ENCODE results near the gene PRND.
"Not testable (repeated sequence)": the region's sequence is repeated elsewhere in the genome, so short reads cannot be mapped to it uniquely, and the experiment has no call there.

Gene PRND

GRCh38 chr20:4721719-4722118, at the start of gene PRND:
Gene PRND (plus strand): TSS chr20:4721909. CDS start chr20:4724552, 2,643 bp downstream.
- no peak for DNase-seq

DNA sequence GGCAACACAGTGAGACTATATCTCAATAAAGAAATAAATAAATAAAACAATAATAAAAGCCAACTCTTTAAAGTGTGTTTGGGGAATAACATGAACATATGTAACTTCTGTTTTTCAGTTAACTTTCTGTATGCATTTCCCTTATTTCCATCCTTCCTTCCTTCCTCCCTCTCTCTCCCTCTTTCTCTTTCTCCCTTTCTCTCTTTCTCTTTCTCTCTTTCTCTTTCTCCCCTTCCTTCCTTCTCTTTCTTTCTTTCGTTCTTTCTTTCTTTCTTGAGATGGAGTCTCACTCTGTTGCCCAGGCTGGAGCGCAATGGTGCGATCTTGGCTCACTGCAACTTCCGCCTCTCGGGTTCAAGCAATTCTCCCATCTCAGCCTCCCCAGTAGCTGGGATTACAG, 48.8 kb upstream of the PRND start:
- no peak for DNase-seq

DNA sequence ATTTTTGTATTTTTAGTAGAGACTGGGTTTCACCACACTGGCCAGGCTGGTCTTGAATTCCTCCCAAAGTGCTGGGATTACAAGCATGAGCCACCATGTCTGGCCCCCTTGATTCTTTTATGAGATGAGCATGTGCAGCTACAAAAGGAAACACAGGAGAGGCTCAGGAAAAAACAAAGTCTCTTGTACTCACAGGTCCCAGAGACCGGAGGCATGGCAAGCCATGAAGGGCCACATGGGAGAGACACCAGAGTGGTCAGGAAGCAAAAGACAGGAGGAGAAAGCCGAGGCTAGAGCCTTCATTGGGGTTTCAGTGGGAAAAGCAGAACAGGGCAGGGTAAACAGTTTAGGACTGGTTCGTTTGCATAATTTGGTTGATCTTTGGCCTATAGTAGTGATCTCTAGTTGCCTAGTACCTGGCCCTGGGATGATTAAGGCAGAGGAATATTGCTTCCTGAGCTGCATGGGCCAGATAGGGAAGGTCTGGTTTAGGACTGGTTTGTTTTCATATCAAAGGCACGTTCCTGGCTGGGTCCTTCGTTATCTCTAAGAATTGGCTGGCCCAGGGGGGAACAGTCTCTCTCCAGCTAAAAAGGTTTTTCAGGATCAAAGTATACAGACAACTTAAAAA, 48.2 kb upstream of the PRND start:
- DNase-seq = no peak

GRCh38 chr20:4674672-4675071, 47.0 kb upstream of the PRND start:
- DNase-seq = no peak

GRCh38 chr20:4677846-4678245, 43.9 kb upstream of the PRND start:
- no peak for DNase-seq

DNA sequence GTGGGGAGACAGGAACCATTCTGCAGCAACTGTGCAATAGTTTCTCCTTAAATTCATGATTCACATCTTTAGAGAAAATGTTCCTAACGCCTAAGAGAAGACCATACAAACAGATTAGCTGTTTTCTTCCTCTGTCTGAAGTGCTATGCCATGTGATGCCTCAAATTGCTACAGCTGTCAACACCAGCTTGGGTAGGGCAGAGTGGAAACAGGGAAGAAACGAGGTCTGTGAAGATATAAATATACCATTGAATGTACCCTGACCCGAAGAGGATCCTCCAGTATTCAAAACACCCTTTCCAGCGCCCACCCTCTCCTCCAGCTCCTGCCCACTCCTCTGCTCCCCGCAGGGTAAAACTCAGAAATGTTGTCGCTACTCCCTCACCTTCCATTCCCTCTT, 40.3 kb upstream of the PRND start:
- DNase-seq = no peak

GRCh38 chr20:4681991-4682401, 39.7 kb upstream of the PRND start:
- no peak for DNase-seq

- no peak for DNase-seq
Observed at GRCh38 chr20:4682682-4683081, 39.0 kb upstream of the PRND start.

DNA sequence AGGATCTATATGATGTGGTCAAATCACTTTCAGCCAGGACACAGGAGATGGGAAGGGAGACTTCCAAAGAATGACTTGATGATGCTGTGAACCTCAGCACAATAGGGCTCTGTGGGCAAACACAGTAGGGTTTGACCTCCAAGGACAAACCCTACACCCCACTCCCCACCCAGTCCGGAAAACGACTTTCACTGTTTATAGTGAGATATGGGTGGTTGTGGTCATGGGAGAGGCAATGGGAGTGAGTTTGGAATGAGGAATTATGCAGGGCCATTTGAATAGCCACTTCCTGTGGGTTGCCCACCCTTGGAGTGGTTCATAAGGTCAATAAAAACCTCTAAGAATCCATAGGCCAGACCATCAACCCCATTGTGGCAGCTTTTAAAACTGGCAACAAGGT, 38.4 kb upstream of the PRND start:
- no peak for DNase-seq

DNA sequence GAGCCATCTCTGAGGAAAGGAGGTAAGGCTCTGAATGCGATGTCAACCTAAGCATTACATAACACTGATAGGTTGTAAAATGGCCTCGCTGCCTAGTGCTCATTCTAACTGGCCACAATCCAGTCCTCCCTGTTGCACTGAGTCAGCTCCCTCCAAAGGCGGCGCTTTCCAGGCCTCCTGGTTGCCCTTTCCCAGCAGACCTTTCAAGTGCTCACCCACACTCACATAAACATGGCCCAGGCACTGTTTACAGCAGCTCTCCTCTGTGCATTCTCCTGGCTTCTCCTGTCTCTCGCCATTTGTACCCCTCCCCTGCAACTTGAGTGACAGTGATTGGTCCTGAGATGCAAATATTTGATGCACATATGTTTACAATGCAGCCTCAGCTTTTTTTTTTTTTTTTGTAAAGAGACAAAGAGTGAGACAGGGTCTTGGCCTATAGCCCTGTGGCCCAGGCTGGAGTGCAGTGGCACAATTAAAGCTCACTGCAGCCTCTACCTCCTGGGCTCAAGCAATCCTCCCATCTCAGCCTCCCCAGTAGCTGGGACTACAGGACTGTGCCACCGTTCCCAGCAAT, 36.8 kb upstream of the PRND start:
- no peak for DNase-seq

DNA sequence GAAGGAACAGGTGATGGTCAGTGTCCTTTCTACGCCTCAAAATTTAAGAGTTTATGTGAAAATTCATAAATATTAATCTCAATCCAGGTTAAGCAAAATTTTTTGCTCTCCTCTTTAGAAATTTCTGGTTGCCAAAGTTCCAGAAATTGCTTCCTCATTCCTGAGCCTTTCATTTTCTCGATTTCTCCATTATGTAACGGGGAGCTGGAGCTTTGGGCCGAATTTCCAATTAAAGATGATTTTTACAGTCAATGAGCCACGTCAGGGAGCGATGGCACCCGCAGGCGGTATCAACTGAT, 35.8 kb upstream of the PRND start:
- no peak for DNase-seq

DNA sequence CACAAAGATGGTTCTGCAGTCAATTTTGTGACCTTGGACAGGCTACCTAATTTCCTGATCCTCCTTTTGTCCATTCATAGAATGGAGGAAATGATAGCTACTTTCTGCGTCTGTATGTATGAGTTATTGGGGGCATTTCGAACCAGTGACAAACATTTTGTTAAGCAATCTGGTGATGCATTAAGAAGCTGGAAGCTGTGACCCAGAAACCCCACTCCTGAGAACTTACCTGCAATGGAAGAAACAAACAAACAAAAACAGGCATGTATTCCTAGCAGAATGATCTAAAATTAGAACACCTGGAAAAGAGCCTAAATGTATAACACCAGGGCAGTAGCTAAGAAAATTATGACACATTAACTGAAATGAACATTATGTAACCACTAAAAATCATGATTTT, 33.4 kb upstream of the PRND start:
- DNase-seq = no peak

- DNase-seq = no peak
Observed at GRCh38 chr20:4689220-4689619, 32.5 kb upstream of the PRND start.

DNA sequence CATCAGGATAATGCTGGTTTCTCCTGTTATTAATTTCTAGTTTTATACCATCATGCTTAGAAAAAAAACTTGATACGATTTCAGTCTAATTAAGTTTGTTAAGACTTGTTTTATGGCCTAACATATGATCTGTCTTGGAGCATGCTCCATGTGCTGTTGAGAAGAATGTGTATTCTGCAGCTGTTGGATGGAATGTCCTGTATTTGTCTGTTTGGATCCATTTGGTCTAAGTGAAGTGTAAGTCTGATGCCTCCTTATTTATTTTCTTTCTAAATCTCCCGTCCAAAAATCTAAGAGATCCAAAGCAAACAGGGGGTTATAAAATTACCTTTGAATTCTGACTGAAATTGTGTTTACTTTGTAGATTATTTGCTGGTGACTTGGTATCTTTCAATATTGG, 30.0 kb upstream of the PRND start:
- DNase-seq = no peak

DNA sequence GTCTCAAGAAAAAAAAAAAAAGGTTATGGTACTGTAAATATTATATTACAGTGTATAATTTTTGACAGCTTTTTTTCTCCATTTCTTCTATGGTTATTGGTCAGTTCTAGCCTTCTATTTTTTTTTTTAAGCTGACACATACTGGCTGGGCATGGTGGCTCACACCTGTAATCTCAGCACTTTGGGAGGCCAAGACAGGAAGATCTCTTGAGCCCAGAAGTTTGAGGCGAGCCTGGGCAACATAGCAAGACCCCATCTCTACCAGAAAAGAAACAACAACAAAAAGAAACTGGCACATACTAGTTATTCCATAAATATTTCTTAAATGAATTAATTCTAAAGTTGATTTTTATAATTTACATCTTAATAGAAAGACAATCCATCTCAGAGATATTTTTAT, 27.6 kb upstream of the PRND start:
- DNase-seq = no peak

DNA sequence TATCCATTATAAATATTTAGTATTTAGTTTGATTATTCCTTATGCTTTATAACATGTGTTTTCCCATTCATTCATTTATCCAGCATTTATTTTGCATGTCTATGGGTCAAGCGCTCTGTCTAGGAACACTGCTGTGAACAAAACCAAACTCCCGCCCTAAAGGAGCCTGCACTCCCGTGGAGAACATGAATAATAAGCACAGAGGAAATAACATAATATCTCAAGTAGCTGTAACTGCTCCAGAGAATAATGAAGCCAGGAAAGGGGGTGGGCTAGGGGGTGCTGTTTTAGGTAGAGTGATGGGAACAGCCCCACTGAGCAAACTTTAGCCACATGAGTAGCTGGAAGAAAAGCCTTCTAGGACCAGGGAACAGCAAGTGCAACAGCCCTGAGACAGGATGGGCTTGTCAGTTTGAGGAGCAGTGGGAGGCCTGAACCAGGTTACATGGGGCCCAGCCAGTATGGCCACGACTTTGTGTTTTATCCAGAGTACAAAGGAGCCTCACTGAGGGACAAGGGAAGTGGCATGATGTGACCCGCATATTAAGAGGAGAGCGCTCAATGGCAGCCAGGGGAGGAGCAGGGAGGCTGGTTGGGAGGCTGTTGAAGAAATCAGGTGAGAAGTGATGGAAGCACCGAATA, 24.4 kb upstream of the PRND start:
- no peak for DNase-seq

DNA sequence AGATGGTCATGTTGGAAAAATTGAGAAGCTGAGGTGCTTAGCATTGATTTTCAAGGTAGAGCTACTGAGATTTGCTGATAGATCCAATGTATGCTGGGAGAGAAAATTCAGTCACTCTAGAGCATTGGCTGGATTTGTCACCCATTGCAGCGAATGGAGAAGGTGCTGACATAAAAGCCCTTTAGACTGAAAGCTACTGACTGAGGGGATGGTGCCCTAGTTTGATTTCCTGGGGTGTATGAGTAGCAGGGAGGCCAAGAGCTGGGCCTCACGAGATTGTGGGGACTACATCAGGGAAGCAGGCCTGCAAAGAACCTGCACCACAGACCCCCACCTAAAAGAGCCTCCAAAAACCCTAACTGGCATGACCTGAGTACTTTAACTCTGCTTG, 23.9 kb upstream of the PRND start:
- no peak for DNase-seq

- no peak for DNase-seq
Observed at GRCh38 chr20:4699216-4699615, 22.5 kb upstream of the PRND start.

GRCh38 chr20:4699957-4700356, 21.8 kb upstream of the PRND start:
- no peak for DNase-seq

GRCh38 chr20:4702562-4703280, 19.0 kb upstream of the PRND start:
- no peak for DNase-seq

GRCh38 chr20:4703281-4703676, 18.4 kb upstream of the PRND start:
- no peak for DNase-seq

DNA sequence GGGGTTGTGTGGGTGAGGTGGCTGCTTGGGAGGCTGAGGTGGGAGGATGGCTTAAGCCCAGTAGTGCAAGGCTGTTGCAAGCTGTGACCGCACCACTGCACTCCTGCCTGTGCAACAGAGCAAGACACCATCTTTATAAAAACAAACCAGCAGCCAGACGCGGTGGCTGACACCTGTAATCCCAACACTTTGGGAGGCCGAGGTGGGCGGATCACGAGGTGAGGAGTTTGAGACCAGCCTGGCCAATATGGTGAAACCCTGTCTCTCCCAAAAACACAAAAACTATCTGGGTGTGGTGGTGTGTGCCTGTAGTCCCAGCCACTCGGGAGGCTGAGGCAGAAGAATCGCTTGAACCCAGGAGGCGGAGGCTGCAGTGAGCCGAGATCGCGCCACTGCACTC, 14.8 kb upstream of the PRND start:
- DNase-seq = not testable (repeated sequence)

GRCh38 chr20:4708036-4708435, 13.7 kb upstream of the PRND start:
- no peak for DNase-seq

DNA sequence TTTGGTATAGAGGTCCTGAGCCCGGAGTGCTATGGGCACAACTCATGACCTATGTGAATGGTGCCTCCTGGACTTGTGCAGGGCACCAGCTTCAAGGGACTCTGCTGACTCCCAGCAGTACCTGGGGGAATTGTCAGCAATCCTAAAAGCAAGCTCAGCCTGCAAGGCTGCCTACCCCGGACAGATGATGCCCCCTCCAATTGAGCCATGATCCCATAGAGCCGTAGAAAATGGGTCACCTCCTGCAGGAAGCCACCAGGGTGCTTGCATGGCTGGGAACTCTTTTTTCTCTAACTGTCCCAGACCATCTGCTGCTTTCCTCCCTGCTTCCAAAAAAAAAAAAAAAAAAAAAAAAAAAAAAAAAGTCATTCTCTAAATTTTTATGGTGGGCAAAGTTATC, 12.9 kb upstream of the PRND start:
- no peak for DNase-seq
